GM21825 (cell line): Measurements from ENCODE around the gene ACTRT2.

ENCODE experiments used
- ATAC-seq: cut with Tn5 transposase; IDR thresholded peaks from one replicate; pipeline ENCODE4 v1.9.1; 2021; ENCODE audit warnings: mild to moderate bottlenecking, moderate library complexity; ENCODE audit not compliant: unreplicated experiment

The ACTRT2 gene

GRCh38 chr1:3066250-3066711 is 45.0 kb downstream of the ACTRT2 start:
- no peak for ATAC-seq

DNA sequence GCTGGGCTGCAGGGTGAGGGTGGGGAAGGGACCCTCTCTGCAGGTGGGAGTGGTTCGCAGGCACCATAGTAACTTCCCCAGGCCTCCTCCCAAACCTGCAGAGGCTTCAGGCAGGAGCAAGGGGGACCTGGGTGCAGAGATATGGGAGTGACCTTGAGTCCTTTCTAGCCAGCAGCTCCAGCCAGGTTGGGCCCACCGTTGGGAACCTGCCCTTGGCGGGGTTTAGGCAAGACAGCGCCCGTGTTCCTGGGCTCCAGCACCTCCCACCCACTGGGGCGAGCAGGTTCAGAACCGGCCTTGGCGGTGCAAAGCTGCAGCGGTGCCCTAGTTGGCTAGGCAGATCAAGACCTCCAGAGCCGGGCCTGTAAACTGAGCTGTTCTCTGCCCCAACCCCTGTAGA is 45.6 kb downstream of the ACTRT2 start:
- no peak for ATAC-seq

DNA sequence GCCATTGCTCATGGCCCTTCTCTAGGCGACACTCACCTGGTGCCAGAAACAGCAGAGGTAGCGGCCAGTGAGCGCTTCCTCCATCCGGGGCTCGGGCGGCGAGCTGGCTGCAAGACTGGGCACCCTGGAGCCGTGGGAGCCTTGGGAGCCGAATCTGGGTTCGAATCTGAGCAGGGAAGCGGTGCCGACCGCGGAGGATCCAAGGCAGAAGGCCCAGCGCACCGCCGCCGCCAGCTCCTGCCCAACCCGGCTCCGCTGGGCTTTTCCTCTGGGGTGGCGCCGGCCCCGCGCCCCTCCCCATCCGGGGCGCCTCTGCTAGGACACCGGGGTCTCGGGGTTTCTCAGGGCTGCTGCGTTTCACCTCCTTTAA is 46.0 kb downstream of the ACTRT2 start:
- no peak for ATAC-seq

GRCh38 chr1:3067671-3068563 is 46.6 kb downstream of the ACTRT2 start:
- ATAC-seq, result no peak

DNA sequence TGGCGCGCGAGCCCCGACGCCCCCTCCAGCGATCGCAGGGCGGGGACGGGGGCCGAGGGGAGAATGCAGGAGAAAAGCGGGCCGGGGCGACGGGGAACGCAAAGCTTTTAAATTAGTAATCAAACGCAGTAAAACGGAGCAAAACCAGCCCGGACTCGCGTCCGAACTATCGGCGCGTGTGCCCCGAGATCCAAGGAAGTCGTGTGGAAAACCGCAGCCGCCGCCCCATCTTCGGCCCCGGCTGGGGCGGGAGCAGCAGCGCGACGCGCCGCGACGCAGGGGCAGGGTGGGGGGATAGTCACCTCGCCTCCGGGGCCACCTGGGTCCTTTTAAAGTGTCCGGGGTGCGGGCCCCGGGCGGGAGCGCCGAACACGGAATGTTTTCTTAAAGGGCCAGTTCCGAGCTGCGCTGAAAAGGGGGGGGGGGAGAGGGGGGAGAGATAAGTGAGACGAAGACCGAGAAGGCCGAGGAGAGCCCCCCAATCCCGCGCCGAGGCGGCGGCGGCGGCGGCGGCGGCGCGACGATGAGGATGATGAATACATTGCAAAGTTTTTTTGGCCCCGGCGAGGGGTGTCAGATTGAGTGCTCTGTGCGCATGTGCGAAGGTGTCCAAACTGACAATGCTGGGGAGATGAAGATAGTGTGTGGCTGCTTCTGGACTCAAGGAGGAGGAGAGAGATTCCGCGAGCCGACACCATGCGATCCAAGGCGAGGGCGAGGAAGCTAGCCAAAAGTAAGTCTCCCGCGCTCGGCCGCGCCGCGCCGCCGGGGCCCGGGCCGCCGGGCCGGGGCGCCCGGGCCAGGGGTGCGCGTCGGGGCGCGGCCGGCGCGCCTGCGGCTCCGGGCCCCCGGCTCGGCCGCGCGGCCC is 47.5 kb downstream of the ACTRT2 start, which contains the start of gene PRDM16:
Gene PRDM16 (plus strand): TSS at position 640 of the 868 bp plus-strand sequence. CDS start 57 bp downstream, at position 697.
- ATAC-seq, result no peak

DNA sequence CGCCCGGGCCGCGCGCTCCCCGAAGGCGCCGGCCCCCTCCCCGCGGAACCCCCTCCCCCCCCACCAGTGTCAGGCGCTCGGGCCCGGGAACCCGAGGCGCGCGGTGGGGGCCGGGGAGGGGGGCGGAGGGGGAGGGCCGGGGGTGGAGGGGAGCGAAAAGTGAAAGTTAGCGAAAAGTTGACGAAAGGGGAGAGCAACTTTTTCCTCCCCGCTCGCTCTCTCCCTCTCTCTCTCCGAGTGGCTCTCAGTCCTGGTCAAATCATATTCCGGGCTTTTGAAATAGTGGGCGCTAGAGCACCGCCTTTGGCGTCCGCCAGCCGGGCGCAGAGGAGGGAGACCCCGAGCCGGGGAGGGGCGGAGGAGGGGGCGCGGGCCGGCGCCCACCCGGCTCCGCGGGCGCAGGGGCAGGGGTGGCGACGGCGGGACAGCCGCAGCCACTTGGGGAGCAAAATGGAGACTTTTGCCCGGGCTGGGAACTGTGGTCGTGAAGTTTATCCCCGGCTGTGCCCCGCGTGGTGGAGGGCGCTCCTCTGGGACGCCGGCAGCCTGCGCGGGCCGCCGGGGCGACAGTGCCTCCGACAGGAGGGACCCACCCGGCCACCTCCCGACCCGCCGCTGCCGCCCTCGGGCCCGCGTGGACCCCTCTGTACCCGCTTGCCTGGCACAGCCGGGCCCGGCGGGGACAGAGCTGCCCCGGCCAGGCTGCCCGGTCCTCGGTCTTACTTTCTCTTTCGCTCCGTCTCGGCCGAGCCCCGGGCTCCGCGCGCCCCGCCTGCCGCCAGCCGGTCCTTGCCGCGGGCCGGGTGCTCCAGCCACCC is 48.4 kb downstream of the ACTRT2 start:
- ATAC-seq, result no peak

- no peak for ATAC-seq
These were observed 49.0 kb downstream of the ACTRT2 start for GRCh38 chr1:3070309-3070643.

- no peak for ATAC-seq
These were observed 49.6 kb downstream of the ACTRT2 start for GRCh38 chr1:3070644-3071564.

DNA sequence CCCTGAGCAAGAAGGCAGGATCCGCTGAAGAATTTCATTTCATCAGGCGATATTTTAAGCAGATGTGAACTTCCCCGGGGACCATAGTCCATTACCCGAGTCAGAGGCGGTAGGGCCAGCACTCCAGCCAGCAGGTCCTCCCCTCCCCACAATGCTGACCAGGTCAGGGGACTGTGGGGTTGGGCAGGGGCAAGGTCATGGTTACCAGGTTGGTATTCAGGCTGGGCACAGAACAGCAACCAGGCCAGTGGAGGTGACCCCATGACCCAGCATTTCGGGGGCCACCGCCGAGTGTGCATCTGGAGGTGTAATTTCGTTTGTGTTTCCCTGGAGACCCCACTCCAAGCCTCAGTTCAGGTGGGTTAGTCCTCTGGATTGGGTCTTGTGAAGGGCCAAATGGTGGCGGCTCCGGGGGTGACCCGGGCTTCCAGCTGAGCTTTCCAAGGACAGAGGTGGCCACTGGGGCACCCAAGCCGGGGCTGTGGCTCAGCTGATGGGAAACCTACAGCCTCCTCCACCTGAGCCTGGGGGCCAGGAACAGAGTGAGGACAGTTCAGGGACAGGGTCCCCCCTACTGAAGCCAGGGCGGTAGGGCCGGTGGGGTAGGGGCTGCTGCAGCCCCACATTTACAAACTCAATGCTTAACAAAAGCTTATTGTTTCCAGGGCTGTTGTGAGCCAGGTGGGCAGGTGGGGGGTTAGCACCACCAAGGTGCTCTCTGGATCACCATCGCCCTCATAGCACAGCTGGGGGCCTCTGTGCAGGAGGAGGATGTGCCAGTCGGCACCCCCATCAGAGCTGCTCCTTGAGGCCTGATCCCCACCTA is 50.5 kb downstream of the ACTRT2 start:
- ATAC-seq, result no peak
